HFF-Myc (cell line): ENCODE measurements around the gene NIN.

Source experiments
- DNase-seq: peaks from one replicate; pipeline ENCODE4 v3.0.0-alpha.2; 2011; ENCODE audit warnings: low read depth; ENCODE audit errors: extremely low read depth
- H3K4me3 ChIP-seq: replicated peaks from 2 replicates; pipeline ENCODE4 v1.5.1; 2011; ENCODE audit warnings: low read depth, mild to moderate bottlenecking, control low read depth, low read length
- CTCF ChIP-seq: IDR thresholded peaks from 2 replicates; pipeline ENCODE4 v1.5.1; 2012; ENCODE audit warnings: mild to moderate bottlenecking, low read depth, low read length, control low read depth; ENCODE audit errors: missing control alignments

NIN gene

GRCh38 chr14:50725761-50726160 is 105.2 kb downstream of the NIN start:
- TF ChIP-seq CTCF, result no peak
- no peak overlapping the region for H3K4me3 ChIP-seq
- no peak for DNase-seq

- TF ChIP-seq CTCF, result no peak
- DNase-seq, result no peak
- H3K4me3 ChIP-seq, result no peak overlapping the region
Observed at GRCh38 chr14:50719911-50720759, 110.8 kb downstream of the NIN start.

GRCh38 chr14:50718949-50719348 is 112.0 kb downstream of the NIN start:
- no peak for DNase-seq
- H3K4me3 ChIP-seq, result no peak overlapping the region

GRCh38 chr14:50717811-50718210 is 113.2 kb downstream of the NIN start:
- no peak for DNase-seq
- no peak for TF ChIP-seq CTCF
- H3K4me3 ChIP-seq, result no peak overlapping the region

More at GRCh38 chr14:50718949-50719348, 112.0 kb downstream of the NIN start:
- no peak for TF ChIP-seq CTCF

GRCh38 chr14:50714450-50715073 is 116.4 kb downstream of the NIN start:
- peak; percentile 35 for DNase-seq
- H3K4me3 ChIP-seq, result no peak overlapping the region
- TF ChIP-seq CTCF, result peak; percentile 73

- no peak for DNase-seq
- no peak for TF ChIP-seq CTCF
- H3K4me3 ChIP-seq, result no peak overlapping the region
Observed at GRCh38 chr14:50711043-50711442, 119.9 kb downstream of the NIN start.
